SK-N-MC (cell line): Measurements from ENCODE around the gene CLN5.

Experiments used
- EZH2 ChIP-seq: fragments of 200-600 bp; sonication (generic); IDR thresholded peaks from one replicate; pipeline ENCODE4 v1.6.1; 2017; ENCODE audit warnings: antibody characterized with exemption
- POLR2AphosphoS5 ChIP-seq: IDR thresholded peaks from 2 replicates; pipeline ENCODE4 v1.6.1; 2012; ENCODE audit warnings: mild to moderate bottlenecking, low read depth, low read length, borderline replicate concordance

DNA sequence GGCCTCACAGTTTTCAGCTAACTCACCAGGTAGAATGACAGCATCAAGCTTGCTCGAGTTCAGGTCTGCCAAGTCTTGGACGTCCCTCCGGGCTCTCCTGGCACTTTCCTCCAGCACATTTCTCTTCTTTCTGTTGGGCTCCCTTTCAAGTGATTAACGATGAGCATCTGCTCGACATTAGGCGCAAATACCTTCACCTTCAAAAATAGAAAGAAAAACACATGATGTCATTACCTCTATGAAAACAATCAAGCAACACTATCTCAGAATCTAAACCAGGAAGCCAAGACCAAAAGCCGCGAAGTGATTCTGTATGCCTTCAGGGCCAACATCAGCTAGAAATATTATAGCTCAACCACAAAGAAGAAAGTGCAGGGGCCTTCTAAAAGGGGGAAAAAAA, 15.4 kb upstream of the CLN5 start:
- TF ChIP-seq POLR2AphosphoS5: no peak
- no peak for TF ChIP-seq EZH2
